Islet of Langerhans (tissue), 1 donor: Measurements from ENCODE around the gene TEC.
"Not testable (repeated sequence)": the region's sequence is repeated elsewhere in the genome, so short reads cannot be mapped to it uniquely, and the experiment has no call there.

Experiments used
- FAIRE-seq: peaks from one replicate; lab custom pipeline; 2011; peaks lifted over from hg19 to GRCh38; lab: Jason Lieb, UNC

The TEC gene

DNA sequence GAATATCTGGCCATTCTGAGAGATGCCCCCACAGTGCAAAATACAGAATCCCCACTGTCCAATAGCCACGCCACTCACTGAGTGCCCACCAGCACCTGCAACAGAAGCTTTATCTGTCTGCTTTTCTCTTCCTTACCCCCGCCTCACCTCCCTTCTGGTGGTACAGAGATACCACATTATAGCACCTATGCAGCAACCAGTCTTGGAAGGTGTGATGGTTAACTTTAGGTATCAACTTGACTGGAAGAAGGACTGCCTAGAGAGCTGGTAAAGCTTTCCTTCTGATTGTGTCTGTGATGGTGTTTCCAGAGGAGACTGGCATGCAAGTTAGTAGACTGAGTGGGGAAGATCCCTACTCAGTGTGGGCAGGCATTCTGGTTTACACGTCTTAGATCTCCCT lies 73.8 kb downstream of the TEC start:
- FAIRE-seq: no peak

DNA sequence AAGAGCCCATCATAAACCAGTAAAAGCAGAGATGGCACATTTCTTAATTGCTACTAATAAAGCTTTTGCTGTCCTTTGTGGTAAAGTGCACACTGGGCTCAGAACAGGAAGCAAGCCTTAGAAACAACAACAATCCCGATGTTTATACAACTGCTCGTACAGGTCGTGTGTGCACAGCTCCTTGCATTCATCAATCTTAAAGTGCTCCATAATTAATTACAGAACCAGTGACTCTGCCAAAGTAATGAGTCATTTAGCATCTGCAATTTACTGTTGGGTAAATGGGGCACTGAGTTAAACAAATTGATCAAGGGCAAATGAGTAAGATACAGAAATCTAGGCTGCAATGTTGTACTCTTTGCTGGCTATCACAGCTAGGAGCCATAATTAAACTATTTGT lies 74.3 kb downstream of the TEC start:
- FAIRE-seq: peak; percentile 99

DNA sequence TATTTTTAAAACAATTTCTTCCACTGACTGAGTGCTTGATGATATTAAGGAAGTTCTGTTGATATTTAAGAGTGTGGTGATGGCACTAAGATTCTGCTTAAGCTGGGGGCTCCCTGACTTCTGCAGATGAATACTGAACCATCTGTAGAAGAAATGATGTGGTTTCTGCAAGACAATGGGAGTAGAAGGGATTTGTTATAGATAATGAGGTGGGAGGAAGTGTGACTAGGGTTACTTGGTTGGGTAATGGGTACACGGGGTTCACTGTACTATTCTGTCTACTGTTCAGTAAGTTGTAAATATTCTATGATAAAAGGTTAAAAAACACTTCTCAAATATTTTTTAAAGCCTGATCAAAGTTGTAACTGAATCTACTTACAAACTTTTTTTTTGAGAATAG lies 74.7 kb downstream of the TEC start:
- no peak for FAIRE-seq

DNA sequence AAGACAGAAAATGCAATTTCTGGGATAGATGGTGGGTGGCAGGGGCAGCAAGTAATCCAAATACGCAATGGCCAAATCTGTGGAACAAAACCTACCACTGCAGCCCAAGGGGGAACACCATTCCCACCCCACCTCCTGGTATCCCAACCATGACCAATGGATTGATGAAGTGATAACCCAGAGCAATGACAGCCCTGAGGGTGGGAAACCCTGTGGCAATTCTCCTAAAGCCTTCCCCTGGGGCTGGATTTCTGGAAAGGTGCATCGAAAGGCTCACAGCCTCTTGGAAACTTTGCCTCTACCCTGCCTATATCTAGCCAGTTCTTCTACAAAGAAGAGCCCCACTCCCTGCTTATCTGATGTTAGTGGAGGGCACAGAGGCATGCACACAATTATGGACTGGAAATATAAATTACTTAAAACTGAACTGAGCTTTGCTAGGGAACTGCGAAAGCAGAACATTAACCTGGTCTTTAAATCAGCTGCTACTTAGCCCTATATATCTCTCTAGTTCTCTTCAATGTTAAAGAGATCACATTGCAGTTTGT lies 75.6 kb downstream of the TEC start:
- FAIRE-seq: no peak

DNA sequence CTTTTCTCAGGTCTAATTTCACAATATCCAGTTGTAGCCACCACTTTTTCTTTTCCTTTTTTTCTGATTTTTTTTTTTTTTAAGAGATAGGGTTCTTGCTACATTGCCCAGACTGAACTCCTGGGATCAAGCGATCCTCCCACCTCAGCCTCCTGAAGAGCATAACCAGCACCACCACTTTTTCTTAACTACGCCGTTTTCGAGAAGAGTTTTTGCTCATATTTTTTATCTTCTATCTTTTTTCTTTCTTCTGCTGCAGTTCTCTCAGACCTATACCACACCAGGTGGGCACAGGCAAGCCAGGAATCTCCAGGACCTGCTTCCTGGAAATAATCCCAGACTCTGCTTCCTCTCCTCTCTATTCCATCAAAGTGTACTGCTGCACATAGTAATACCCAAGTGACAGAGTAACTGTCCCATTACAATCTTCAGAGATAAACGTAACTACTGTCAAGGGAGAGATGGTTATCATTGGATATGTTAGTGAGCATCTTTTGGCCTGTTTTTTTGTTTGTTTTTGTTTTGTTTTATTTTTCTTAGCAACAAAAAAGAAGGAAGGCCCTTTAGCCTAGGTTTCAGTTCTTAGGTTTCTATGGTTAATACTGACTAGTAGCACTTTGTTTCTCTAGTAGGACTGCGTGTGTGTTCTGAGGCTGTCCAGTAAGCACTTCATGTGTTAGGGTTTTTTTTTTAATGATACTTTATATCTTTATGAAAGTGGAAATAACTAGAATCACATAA lies 76.4 kb downstream of the TEC start:
- FAIRE-seq: no peak

DNA sequence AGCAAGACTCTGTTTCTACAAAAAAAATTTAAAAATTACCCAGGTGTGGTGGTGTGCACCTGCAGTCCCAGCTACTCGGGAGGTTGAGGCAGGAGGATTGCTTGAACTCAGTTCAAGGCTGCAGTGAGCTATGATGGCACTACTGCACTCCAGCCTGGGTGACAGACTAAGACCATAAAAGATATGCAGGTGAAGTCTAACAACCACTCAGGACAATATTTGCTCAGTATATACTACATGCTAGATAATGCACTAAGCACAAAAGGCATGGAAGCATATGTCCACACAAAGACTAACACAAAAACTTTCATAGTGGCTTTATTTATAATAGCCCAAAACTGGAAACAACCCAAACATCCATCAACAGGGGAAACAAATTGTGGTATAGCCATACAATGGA lies 77.9 kb downstream of the TEC start:
- FAIRE-seq: no peak

DNA sequence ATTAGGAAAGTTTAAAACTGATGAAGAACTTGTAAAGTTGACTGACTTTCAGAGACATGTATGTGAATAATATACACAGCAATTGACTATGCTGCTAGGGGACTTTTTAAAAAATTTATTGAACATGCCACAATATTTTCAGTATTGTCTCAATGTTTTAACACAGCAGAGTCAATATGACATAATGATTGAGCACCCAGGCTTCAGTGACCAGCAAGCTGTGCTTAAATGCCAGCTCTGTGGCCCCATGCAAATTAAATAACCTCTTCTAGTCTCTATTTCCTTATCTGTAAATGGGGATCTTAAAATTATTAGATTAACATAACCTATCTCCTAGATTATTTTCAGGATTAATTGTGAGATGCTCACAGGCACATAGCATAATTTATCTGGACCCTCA lies 78.8 kb downstream of the TEC start:
- FAIRE-seq: no peak

DNA sequence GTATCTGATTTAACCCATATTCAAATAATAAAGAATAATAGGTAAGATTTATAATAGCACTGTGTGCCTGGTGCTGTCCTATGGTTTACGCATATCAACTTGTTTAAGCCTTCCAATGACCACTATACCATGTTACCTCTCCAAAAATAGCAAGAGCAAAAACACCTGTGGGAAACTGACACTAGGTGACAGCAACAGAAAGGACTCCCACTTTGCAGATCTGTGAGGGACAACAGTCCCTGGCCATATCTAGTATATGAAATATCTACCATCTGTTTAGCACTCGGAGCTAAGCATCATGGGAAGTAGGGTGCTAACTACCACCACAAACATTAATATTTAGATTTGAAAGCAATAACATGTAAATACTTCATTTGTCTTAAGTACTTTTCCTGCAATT lies 79.9 kb downstream of the TEC start:
- no peak for FAIRE-seq

DNA sequence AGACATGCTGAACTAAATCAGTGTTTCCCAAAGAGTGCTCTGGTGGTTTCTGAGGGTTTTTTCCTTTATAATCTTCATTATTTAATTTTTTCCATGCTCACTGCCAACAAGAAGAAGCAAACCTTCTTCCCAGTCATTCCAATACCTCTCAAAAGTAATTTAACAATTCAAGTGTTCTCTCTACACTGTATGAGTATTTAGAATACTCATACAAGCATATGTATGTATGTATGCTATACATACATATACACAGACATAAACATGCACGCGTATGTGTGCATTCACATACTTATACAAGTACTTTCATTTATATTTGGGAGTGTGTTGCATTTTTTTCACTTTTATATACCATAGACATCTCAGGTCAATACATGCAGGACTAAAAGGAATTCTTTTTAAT lies 81.2 kb downstream of the TEC start:
- FAIRE-seq: no peak

DNA sequence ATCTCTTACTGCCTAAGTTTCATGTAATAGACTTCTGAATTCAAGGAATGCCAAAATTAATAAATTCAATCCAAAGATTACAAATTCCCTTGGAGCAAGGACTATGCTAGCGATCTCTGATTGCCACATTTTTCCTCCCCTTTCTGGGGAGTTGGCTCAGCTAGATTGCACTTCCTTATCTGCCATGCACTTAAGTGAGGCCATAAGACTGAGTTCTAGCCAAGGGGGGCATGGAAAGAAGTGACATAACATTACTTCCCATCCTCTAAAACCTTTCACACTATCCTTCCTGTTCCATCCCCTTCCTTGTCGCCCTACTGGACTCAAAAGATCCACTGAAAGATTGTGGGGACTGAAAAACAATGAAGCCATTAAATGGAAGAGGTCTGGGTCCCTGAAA lies 81.8 kb downstream of the TEC start:
- no peak for FAIRE-seq

DNA sequence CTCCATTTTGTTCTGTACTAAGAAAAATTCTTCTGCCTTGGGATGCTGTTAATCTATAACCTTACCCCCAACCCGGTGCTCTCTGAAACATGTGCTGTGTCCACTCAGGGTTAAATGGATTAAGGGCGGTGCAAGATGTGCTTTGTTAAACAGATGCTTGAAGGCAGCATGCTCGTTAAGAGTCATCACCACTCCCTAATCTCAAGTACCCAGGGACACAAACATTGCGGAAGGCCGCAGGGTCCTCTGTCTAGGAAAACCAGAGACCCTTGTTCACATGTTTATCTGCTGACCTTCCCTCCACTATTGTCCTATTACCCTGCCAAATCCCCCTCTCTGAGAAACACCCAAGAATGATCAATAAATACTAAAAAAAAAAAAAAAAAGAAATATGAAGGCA lies 82.6 kb downstream of the TEC start:
- not testable (repeated sequence) for FAIRE-seq

DNA sequence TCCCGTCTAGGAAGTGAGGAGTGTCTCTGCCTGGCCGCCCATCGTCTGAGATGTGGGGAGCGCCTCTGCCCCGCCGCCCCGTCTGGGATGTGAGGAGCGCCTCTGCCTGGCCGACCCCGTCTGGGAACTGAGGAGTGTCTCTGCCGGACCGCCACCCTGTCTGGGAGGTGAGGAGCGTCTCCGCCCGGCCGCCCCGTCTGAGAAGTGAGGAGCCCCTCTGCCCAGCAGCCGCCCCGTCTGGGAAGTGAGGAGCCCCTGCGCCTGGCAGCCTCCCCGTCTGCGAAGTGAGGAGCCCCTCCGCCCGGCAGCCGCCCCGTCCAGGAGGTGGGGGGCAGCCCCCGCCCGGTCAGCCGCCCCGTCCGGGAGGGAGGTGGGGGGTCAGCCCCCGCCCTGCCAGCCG lies 83.2 kb downstream of the TEC start:
- not testable (repeated sequence) for FAIRE-seq

DNA sequence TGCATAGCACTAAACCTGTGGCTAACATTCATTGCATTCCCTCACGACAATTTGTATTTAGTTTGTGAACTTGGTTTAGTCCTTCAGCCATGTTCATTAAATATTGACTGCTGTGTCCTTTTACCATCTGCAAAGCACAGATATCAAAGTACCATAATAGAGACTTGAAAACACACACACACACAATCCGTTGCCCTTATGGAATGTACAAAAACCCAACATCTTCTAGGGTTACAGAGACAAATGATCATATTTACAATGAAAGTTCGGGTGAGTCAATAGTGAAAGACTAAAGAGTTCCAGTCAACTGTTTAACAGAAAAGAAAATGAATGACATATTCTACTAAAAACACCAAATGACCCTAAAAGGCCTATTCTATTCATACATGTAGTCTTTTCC lies 84.8 kb downstream of the TEC start:
- no peak for FAIRE-seq

DNA sequence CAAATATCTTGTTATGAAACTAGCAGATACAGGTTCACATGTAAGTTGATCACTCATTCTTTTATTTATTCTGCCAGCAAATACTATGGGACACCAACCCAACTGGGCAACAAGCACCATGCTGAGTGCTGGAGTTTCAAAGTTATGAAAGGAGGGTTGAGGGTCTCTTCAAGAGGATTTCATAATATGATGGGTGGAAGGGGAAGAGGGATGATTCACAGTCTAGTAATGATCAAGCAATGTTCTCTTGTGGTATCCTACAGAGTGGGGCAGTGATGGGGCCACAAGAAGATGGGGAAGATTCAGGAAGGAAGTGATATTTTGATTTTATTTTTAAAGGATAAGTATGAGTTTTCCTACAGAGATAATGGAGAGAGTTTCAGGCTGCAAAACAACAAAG lies 89.4 kb downstream of the TEC start:
- FAIRE-seq: no peak

DNA sequence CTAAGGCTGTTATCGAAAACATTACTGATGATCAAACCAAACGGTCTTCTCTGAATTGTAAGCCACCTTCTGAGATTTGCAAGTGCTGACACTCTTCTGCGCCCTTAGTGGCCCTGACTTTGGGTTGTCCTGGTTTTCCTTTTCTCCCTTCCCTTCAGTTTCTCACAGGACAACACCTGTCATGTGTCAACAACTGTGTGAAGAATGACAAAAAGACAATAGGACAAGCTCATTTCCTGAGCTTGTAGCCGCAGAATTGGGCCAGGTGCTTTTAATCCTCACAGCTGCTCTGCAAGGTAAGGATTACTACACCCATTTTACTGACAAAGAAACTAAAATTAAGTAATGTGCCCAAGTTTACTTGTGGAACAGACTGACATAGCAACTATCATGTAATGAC lies 90.7 kb downstream of the TEC start:
- FAIRE-seq: no peak

DNA sequence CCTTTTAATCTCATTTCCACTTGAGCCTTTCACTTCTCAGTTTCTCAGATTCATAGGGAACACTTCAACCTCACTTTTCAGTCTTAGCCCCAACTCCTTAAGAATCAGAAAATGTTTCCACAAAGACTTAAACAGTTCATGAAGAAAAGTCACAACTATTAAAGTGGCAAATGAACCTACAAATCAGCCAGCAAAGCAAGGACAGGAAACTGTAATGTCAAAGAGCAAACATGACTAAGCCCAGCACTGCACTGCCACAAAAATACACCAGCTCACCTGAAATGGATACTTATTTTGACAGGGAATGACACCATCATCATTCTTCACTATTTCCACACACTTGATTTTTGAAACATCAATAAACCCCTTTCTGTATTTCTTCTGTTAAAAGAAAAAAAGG lies 93.8 kb downstream of the TEC start:
- no peak for FAIRE-seq

DNA sequence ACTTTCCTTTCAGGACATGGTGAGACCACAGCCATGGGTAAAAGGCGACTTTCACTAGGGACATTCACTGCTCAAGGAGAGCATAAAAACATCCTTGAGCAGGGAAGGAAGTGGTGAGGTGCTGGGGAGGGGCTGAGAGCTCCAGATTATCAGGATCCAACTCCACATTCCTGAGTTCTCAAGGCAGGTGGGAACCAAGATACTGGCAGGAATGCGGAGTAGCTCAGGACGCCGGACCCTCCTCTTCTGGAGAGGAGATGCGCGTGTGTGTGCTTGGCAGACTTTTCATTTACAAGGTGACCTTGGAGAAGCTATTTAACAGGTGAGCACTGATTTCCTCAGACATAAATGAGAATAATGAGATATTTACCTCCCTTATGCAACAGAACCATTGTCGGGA lies 94.3 kb downstream of the TEC start:
- FAIRE-seq: no peak

DNA sequence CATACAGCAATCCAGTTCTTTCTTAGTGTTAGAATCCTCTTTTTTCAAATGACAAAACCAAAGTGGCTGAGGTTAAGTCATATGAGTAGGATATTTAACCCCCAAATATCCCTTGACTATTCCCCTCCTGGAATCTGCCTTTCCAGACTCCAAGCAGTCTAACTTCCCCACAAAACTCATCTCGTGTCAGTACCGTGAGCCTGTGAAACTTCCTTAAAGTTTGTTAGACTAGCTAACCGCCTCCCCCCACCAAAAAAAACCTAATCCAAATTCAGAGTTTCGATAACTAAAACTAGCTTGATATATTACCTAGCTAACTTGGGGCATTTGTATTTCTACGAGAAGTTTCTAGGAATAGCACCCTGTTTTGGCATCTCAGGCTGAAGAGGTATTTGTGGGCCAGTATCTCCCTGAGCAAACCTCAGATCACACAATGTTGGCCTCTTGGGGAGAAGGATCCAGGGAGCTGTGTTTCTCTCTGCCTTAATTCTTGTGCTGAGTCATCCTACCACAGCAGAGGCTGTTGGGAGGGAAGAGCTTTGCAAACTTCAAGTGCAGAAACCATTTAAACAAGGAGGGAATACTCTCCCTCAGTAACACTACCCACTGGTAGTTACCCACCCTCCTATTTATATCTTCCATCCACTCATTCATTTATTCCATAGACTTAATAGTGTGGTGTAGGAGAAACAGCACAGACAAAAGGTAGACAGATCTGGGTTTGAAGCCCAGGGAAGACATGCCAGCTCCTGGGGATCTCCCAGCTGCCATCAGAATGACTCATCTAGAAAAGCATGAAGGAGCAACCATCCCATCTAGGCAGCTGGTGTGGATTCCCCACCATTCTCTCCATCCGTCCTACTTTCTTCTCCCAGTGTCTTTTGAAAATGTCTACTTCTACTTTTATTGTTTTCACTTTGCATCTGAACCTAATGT lies 96.3 kb downstream of the TEC start:
- FAIRE-seq: no peak

DNA sequence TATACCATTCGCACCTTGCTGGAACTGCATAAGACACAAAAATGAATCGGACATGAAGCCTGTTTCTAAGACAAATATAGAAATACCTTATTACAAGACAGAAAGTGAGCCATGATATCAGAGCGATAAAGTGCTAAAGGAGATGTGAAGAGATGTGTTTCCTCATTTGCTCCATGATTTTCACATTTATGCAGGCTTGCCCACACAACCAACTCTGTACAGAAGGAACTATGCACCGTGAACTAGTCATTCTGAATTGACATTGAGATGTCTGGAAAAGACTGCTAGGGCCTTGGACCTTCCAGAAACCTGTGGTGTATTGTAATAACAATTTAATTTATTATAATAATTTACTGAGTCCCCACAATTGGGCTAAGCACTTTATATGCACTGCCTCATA lies 97.0 kb downstream of the TEC start:
- FAIRE-seq: no peak

DNA sequence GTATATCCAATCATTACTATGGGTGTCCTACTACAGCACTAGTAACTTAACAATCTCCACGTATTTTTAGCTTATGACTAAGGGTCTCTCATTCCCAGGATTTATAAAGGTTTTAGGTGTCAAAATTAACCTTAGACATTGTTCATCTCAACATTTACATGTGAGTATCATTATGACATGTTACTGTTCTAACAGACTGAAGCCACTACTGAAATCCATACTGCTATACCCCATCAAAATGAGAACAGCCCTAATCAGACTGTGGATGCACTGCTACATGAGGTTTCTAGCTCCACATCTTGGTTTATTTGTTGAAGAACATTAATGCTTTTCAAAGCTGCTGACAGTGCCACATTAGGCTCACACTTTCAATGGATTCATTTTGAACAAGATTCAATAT lies 100.0 kb downstream of the TEC start:
- no peak for FAIRE-seq

DNA sequence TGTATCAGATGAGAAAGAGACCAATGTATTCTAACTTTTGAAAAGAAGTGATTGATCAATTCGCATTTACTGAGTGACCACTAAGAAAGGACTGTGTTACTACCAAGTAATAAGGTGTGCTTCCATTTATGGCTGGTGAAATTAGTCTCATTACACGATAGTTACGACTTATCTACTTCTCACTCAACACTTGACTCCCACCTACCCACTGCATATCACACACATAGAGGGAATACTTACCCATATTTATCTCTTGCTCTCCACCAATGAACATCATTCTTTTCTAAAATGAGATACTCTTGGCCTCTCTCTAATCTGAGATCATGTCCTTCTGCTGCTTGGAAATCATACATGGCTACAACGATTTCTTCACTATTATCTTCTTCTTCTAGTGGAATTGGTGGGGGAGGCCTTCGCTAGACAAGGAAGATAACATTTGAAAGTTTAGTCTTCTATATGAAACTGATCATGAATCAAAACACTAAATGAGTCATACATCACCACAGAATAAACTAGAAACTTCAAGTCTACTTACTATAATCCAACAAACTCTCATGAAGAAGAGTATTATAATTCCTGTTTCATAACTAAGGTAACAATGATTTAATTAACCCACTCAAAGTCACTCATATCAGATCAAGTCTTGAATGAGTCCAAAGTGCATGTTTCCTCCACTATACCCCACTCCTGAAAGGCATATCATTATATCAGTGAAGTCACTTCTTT lies 101.9 kb downstream of the TEC start:
- FAIRE-seq: no peak

DNA sequence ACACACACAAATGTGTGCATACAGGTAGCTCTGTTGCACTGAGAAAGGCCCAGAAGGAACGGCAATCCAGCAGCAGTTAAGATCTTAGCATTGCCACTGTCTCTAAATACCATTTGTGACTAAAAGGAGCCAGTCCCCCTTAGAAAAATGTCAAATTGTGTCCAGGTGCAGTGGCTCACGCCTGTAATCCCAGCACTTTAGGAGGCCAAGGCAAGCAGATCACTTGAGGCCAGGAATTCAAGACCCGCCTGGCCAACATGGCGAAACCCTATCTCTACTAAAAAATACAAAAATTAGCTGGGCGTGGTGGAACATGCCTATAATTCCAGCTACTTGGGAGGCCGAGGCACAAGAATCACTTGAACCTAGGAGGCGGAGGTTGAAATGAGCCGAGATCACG lies 105.1 kb downstream of the TEC start:
- not testable (repeated sequence) for FAIRE-seq

DNA sequence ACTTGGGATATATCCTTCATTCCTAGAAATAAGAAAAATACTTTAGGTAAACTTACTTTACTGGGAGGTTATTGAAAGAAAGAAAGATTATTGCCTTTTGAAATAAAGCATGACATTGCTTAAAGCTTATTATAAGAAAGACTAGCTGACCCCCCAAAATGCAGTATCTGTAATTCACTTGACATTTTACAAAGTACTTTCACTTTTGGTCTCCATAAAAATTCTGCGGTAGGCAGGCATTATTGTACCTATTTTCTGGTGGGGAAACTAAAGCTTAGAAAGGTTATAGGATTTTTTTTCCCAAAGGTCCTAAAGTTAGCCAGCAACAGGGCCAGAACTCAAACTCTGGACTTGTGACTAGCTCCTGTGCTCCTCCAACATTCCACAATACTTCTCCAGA lies 105.9 kb downstream of the TEC start:
- no peak for FAIRE-seq
